GM18873 (cell line): Measurements from ENCODE around the gene CPLX3.

ENCODE experiments used
- ATAC-seq: cut with Tn5 transposase; IDR thresholded peaks from one replicate; pipeline ENCODE4 v1.9.1; 2021; ENCODE audit warnings: mild to moderate bottlenecking, moderate library complexity, moderate number of reproducible peaks; ENCODE audit not compliant: unreplicated experiment, low FRiP score

Gene CPLX3

GRCh38 chr15:74867466-74868038 is 41.1 kb downstream of the CPLX3 start:
- no peak for ATAC-seq

GRCh38 chr15:74868059-74868458 is 41.6 kb downstream of the CPLX3 start:
- ATAC-seq, result no peak

- ATAC-seq, result no peak
These were observed 42.9 kb downstream of the CPLX3 start for GRCh38 chr15:74869372-74869725.

GRCh38 chr15:74869726-74870407 is 43.4 kb downstream of the CPLX3 start:
- ATAC-seq, result peak; percentile 36

GRCh38 chr15:74870436-74871215 is 44.2 kb downstream of the CPLX3 start:
- ATAC-seq, result no peak

GRCh38 chr15:74872702-74873035 is 46.2 kb downstream of the CPLX3 start:
- ATAC-seq, result no peak

GRCh38 chr15:74873036-74873755 is 46.8 kb downstream of the CPLX3 start, which contains the start of gene SCAMP2:
Gene SCAMP2 (minus strand): TSS chr15:74873365. CDS start chr15:74873255, 110 bp downstream.
- peak; percentile 77 for ATAC-seq

GRCh38 chr15:74873756-74874424 is 47.5 kb downstream of the CPLX3 start:
- no peak for ATAC-seq

GRCh38 chr15:74878273-74878672 is 51.8 kb downstream of the CPLX3 start:
- ATAC-seq, result no peak
